ENCODE data around the gene LRP5.
"Not testable (repeated sequence)": the region's sequence is repeated elsewhere in the genome, so short reads cannot be mapped to it uniquely, and the experiment has no call there.

The LRP5 gene

DNA sequence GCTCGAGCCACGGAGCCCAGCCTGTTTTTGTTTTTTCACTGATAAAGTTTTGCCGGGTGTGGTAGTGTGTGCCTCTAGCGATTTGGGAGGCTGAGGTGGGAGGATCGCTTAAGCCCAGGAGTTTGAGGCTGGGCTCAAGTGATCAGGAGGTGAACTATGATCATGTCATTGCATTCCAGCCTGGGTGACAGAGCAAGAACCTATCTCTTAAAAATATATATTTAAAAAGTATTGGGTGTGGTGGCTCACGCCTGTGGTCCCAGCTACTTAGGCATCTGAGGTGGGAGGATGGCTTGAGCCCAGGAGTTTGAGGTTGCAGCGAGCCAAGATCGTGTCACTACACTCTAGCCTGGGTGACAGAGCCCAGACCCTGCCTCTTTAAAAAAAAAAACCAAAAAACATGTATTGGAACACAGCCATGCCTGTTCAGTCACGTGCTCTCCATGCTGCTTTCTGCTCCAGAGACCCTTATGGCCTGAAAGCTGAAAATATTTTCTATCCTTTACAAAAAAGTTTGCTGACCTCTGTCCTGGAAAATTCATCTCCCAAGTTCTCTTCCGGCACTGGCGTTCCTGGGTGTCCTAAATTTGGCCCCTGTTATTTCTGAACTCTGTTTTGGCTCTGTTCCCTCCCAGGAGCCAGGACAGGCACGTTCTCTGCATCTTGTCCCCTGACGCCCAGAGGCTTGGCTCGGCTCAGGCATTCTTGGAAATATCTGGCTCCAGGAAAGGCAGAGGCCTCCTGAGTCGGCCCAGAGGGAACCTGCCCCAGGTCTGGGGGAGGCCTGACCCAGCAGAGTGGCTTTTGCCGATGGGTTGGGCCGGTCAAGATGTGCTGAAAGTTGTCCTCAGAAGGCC is 86.8 kb downstream of the LRP5 start:
- H3K4me3 ChIP-seq (ENCODE audit: low read depth, low read length) = no peak overlapping the region
- TF ChIP-seq, protein P1, sequence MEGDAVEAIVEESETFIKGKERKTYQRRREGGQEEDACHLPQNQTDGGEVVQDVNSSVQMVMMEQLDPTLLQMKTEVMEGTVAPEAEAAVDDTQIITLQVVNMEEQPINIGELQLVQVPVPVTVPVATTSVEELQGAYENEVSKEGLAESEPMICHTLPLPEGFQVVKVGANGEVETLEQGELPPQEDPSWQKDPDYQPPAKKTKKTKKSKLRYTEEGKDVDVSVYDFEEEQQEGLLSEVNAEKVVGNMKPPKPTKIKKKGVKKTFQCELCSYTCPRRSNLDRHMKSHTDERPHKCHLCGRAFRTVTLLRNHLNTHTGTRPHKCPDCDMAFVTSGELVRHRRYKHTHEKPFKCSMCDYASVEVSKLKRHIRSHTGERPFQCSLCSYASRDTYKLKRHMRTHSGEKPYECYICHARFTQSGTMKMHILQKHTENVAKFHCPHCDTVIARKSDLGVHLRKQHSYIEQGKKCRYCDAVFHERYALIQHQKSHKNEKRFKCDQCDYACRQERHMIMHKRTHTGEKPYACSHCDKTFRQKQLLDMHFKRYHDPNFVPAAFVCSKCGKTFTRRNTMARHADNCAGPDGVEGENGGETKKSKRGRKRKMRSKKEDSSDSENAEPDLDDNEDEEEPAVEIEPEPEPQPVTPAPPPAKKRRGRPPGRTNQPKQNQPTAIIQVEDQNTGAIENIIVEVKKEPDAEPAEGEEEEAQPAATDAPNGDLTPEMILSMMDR (IDR thresholded peaks at IDR 0.05; ENCODE audit: borderline replicate concordance, insufficient read depth, low read depth, low read length) = no peak

DNA sequence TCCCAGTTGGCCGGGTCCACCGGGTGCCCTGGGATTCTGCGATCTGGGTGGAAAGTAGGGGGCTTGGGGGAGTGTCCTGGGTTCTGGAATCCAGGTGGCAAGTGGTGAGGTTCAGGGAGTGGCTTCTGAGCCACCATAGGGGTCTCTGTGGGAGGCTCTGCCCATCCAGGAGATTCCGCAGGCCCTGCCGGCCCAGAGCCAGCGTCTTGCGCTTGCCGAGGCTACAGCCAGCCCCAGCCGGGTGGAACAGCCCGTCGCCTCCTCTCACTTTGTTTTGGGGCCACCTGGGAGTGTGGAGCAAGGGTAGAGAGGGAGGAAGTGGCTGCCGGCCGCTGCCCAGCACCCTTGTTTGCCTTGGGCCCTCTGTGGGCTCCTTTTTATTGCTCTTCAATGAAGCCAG is 87.5 kb downstream of the LRP5 start:
- H3K4me3 ChIP-seq (ENCODE audit: low read depth, low read length) = no peak overlapping the region
- TF ChIP-seq, protein P1 (IDR thresholded peaks at IDR 0.05; ENCODE audit: borderline replicate concordance, insufficient read depth, low read depth, low read length) = no peak

- H3K4me3 ChIP-seq (ENCODE audit: low read depth, low read length) = not testable (repeated sequence)
These were observed 88.2 kb downstream of the LRP5 start for GRCh38 chr11:68400584-68400983.

DNA sequence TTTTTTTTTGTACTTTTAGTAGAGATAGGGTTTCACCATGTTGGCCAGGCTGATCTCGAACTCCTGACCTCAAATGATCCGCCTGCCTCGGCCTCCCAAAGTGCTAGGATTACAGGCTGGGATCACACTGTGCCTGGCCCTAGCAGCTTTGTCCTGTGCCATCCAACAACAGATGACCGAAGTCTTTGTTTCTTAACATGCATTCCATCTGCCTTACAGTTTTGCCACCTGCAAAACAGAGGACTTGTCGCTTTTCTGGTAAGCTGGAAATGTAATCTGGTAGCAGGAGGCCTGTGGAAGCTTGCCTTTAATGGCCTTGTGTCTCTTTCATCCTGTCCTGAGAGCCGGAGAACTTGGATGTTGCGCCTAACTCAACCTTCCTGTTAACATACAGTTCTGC is 89.5 kb downstream of the LRP5 start:
- TF ChIP-seq, protein P1 (IDR thresholded peaks at IDR 0.05; ENCODE audit: borderline replicate concordance, insufficient read depth, low read depth, low read length) = no peak
- H3K4me3 ChIP-seq (ENCODE audit: low read depth, low read length) = no peak overlapping the region

DNA sequence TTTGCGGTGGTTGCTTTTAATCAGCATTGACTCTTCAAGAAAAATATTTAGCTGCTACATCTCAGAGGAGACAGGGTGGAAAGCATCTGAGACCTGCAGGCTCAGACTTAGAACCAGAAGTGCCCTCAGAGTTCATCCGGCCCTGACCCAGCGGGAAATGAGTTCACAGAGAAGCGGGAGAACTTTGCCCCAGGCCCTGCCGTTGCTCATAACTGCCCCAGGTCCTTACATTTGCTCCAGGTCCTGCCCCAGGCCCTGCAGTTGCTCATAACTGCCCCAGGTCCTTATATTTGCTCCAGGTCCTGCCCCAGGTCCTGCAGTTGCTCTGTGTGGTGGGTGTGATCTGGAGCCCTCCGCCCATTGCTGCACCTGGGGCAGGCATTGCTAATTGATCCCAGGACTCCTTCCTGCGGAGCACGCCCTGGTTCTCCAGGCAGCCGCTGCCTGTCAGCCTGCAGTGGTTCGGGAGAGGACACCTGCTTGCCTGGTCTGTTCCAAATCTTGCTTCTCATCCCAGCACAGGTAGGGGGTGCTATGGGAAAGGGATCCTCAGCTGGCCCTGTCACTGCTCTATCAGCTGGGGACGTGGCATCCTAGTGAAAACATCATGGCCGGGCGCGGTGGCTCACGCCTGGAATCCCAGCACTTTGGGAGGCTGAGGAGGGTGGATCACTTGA is 90.1 kb downstream of the LRP5 start:
- no peak overlapping the region for H3K4me3 ChIP-seq (ENCODE audit: low read depth, low read length)
- TF ChIP-seq, protein P1 (IDR thresholded peaks at IDR 0.05; ENCODE audit: borderline replicate concordance, insufficient read depth, low read depth, low read length) = 0 out of 2 replicates have a peak, but pooled peaks have one; percentile 6

DNA sequence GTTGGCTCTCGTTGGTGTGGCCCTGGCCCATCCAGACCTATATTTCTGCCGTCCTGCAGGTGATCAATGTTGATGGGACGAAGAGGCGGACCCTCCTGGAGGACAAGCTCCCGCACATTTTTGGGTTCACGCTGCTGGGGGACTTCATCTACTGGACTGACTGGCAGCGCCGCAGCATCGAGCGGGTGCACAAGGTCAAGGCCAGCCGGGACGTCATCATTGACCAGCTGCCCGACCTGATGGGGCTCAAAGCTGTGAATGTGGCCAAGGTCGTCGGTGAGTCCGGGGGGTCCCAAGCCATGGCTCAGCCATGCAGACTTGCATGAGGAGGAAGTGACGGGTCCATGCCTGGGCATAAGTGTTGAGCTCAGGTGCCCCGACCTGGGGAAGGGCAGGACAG is 91.0 kb downstream of the LRP5 start:
- H3K4me3 ChIP-seq (ENCODE audit: low read depth, low read length) = no peak overlapping the region
- TF ChIP-seq, protein P1 (IDR thresholded peaks at IDR 0.05; ENCODE audit: borderline replicate concordance, insufficient read depth, low read depth, low read length) = no peak

GRCh38 chr11:68403831-68404230 is 91.4 kb downstream of the LRP5 start:
- no peak overlapping the region for H3K4me3 ChIP-seq (ENCODE audit: low read depth, low read length)
- TF ChIP-seq, protein P1 (IDR thresholded peaks at IDR 0.05; ENCODE audit: borderline replicate concordance, insufficient read depth, low read depth, low read length) = no peak
